22Rv1 (cell line): ENCODE measurements around the gene PRCC.
A peak's percentile ranks its signal among the peaks of the same experiment; 100 is the strongest.

ENCODE experiments used
- H3K27ac ChIP-seq: fragments of 450-650 bp; 2 replicates; pipeline ENCODE4 v1.5.1; 2017
- ZFX ChIP-seq: fragments of 450-650 bp; IDR thresholded peaks from 2 replicates; pipeline ENCODE4 v1.6.1; 2017; ENCODE audit warnings: antibody characterized with exemption, borderline replicate concordance
- TF ChIP-seq, protein P1 (sequence below): fragments of 450-650 bp; IDR thresholded peaks from 2 replicates; pipeline ENCODE4 v1.5.1; 2017; ENCODE audit warnings: mild to moderate bottlenecking

PRCC gene

DNA sequence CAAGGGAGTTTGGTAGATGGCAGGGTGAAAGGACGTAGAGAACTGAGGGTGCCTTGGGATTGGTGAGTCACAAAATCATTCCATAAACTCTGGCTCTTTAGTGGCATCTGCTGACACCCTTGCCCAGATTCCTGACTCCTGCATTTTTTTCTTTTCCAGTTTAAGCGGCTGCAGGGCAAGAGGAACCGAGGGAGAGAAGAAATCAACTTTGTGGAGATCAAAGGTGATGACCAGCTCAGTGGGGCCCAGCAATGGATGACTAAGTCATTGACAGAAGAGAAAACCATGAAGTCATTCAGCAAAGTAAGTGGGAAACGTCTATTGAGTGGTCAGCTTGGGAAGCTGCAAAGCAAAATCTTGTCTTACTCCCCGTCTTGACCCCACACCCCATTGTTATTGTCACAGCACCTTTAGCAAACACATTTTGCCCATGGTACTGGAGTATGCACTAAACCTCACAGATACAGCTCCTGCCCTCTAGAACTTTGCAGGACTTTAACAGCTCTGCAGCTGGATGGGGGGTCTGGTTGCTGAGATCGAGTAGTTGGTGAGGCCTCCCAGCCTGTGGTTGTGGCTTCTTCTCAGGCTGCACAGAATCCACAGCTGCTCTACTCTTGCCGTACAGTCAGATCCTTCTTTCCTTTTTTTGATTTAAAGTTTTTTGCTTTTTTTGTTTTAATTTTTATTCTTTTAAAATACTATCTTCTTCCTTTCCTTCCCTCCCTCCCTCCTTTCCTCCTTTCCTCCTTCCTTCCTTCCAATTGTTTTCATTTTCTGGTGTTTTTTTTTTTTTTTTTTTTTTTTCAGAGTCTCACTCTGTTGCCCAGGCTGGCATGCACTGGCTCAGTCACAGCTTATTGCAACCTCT is 27.4 kb downstream of the PRCC start:
- TF ChIP-seq, protein P1, sequence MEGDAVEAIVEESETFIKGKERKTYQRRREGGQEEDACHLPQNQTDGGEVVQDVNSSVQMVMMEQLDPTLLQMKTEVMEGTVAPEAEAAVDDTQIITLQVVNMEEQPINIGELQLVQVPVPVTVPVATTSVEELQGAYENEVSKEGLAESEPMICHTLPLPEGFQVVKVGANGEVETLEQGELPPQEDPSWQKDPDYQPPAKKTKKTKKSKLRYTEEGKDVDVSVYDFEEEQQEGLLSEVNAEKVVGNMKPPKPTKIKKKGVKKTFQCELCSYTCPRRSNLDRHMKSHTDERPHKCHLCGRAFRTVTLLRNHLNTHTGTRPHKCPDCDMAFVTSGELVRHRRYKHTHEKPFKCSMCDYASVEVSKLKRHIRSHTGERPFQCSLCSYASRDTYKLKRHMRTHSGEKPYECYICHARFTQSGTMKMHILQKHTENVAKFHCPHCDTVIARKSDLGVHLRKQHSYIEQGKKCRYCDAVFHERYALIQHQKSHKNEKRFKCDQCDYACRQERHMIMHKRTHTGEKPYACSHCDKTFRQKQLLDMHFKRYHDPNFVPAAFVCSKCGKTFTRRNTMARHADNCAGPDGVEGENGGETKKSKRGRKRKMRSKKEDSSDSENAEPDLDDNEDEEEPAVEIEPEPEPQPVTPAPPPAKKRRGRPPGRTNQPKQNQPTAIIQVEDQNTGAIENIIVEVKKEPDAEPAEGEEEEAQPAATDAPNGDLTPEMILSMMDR = no peak
- TF ChIP-seq ZFX = no peak
- H3K27ac ChIP-seq = no peak overlapping the region

DNA sequence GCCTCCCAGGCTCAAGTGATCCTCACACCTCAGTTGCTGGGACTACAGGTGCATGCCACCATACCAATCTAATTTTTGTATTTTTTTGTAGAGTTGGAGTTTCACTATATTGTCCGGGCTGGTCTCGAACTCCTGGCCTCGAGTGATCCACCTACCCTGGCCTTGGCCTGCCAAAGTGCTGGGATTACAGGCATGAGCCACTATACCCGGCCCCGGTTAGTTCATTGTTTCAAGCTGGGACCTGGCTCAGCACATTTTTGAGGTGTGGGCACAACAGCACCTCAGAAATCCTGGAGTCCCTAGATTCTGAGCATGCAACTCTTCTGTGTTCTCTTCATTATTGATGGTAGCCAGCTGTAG is 28.0 kb downstream of the PRCC start:
- H3K27ac ChIP-seq = no peak overlapping the region
- TF ChIP-seq, protein P1 = no peak
- no peak for TF ChIP-seq ZFX

DNA sequence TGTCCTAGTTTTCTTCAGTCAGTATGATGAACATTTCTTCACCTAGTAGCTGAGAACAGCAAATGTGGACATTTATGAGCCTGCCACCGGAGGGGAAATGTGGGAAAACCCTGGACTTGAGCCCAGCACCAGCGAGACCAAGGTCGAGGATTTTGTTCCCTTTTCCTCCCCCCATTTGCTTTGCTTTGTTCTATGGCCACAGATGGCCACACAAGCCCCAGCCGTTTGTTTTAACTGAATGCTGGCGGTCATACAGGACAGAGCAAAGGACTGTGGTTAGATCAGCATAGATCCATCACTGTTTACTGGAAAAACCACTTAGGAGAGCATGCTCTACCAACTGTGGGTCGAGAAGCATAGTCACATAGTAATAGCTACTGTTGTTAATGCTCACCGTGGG is 28.5 kb downstream of the PRCC start:
- no peak for TF ChIP-seq ZFX
- TF ChIP-seq, protein P1 = no peak
- no peak overlapping the region for H3K27ac ChIP-seq

DNA sequence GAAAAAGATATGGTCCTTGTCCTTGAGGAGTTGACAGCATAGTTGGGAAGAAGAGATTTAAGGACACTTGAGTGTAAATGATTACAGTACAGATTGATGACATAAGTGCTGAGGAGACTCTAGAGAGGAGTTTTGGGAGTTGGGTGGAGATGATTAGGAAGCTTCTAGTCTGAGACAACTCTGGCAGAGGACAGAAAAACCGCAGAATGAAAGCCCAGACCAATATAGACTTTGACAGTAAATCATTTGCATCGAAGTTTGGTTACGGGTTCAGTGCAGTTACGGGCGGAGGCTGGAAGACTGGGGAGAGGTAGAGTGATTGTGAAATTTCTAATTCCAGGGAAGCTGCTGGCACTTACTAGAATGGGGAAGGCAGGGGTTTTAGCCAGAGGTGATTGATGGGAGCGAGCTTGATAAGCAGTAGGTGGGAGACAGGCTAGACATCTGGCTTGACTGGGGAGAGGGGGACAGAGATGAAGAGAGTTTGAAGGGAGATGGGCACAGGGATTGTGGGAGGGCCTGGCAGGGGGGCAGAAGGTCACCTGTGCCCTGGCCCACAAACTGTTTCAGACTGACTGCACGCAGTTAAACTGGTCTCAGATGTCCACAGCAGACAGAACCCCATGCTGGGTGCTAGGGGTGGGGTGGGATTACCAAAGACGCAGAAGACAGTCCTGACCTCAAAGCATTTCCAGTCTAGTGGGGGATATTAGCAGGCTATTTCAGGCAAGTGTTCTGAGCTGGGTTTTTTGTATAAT is 29.2 kb downstream of the PRCC start:
- no peak for TF ChIP-seq ZFX
- TF ChIP-seq, protein P1 = no peak
- no peak overlapping the region for H3K27ac ChIP-seq

DNA sequence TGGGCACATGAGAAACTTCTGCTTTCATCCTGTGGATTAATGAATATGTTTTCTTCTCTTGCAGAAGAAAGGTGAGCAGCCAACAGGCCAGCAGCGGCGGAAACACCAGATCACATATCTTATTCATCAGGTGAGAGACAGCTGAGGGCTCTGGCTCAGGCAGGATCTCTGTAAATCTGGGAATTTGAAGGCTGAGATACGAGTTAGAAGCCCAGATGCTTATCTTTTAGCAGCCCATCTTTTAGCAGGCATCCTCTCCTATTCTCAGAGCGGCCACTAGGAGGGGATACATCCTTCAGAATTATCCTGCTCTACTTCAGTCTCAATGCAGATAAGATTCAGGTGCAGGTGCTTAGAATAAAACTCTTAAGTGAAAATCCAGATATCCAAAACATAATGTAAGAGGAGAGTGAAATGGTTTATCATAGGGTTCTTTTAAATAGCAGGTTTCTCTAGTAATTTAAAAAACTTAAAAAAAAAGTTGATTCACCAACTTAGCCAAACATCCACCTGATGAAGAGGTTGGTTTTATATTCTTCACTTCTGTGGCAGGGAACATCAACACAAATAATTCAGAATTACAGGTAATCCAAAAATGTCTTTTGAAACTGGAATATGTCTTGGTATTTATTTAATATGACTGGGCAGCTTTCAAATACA is 30.0 kb downstream of the PRCC start:
- no peak overlapping the region for H3K27ac ChIP-seq
- no peak for TF ChIP-seq ZFX
- TF ChIP-seq, protein P1 = peak; percentile 94

DNA sequence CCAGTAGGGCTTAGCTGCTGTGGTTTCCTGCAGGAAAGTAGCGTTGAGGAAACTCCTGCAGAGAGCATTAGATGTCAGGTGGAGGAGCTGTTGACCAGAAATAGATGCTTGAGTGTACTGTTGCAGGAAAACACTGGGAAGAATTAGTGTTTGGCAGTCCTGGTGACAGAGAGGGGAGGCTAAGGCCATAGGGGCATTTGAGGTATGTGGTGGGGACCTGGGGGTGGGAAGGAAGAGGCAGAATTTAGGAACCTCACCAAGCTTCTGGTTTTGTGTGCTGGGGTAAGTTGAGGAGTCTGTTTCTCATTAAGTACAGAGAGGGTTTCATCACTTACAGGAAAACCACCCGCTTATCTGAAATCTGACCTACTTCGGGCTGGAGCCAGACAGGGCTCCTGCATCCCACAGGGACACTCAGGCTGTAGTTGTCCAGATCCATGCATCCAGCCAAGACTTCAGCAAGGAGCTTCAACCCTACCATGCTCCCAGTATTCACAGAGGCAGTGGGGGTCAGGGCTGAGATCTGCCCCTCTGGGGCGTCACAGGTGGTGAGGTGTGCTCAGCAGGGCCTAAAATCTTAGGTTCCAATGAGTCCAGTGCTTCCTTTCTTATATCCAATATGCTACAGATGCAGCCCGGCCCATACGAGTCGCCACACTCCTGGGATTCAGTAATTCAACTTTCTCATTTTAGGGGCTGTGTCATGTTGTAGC is 34.2 kb downstream of the PRCC start:
- H3K27ac ChIP-seq = no peak overlapping the region
- no peak for TF ChIP-seq ZFX
- TF ChIP-seq, protein P1 = peak; percentile 6; the same call in 1 of the 2 replicates
